NB4 (cell line): Measurements from ENCODE around the gene TRAIP.

Experiments used
- POLR2A ChIP-seq: IDR thresholded peaks from 2 replicates; pipeline ENCODE4 v1.6.1; 2011; ENCODE audit warnings: mild to moderate bottlenecking; ENCODE audit not compliant: insufficient read length; ENCODE audit errors: extremely low read depth
- TF ChIP-seq, protein P1 (sequence below): IDR thresholded peaks from one replicate; pipeline ENCODE4 v1.5.1; 2012; ENCODE audit warnings: low read depth, low read length
- TF ChIP-seq, protein P2 (sequence below): IDR thresholded peaks from 2 replicates; pipeline ENCODE4 v1.6.1; 2011; ENCODE audit warnings: low read depth, low read length

DNA sequence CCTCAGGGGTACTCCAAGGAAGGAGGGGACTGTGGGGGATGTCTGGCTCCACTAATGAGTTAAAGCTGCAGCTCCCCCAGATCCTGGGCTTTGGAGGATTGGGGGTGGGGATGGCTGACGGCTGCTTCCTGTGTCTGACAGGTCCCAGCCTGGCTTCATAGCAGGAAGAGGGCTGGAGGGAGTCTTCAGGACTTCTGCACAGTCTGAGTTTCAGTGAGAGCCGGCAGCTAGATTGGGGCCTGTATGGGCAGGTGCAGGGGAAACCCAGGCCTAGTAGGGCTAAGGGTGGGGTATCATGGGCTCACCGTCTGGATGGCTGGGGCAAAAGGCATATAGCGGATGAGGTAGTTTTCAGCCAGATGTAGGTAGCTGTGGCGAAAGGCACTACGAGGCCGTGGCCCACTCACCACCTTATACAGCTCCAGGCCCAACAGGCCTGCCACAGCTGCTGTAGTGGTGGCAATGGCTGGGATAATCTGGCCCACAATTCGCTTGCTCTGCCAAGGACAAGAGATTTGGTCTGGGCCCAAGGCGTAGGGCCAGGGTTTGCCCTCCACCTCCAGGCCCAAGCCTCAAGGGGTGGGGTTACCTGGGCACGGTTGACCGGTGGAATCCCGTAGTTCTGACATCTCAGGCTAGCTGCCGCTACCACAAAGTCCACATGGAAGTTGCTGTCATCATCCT is 48.8 kb downstream of the TRAIP start:
- TF ChIP-seq, protein P1, sequence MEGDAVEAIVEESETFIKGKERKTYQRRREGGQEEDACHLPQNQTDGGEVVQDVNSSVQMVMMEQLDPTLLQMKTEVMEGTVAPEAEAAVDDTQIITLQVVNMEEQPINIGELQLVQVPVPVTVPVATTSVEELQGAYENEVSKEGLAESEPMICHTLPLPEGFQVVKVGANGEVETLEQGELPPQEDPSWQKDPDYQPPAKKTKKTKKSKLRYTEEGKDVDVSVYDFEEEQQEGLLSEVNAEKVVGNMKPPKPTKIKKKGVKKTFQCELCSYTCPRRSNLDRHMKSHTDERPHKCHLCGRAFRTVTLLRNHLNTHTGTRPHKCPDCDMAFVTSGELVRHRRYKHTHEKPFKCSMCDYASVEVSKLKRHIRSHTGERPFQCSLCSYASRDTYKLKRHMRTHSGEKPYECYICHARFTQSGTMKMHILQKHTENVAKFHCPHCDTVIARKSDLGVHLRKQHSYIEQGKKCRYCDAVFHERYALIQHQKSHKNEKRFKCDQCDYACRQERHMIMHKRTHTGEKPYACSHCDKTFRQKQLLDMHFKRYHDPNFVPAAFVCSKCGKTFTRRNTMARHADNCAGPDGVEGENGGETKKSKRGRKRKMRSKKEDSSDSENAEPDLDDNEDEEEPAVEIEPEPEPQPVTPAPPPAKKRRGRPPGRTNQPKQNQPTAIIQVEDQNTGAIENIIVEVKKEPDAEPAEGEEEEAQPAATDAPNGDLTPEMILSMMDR = no peak
- TF ChIP-seq POLR2A = no peak
- TF ChIP-seq, protein P2, sequence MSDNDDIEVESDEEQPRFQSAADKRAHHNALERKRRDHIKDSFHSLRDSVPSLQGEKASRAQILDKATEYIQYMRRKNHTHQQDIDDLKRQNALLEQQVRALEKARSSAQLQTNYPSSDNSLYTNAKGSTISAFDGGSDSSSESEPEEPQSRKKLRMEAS = no peak
